Type B pancreatic cell (in vitro differentiated cells): ENCODE data around the gene ADAMTS20. TPM values are rescaled to one million over a fixed set of nuclear protein-coding genes. Genes with fewer than 3 reads are reported as not detected.
"Not testable (repeated sequence)": the region's sequence is repeated elsewhere in the genome, so short reads cannot be mapped to it uniquely, and the experiment has no call there.

Source experiments
- DNase-seq: peaks from one replicate; pipeline ENCODE4 v3.0.0; 2021; ENCODE audit warnings: mixed read lengths; ENCODE audit not compliant: unreplicated experiment; ENCODE audit errors: extremely low spot score
- H3K27ac Mint-ChIP-seq: 2 replicates; pipeline ENCODE4 v1.8.0; 2021; ENCODE audit warnings: mild to moderate bottlenecking, mixed read lengths
- H3K27me3 Mint-ChIP-seq: 2 replicates; pipeline ENCODE4 v1.8.0; 2021; ENCODE audit warnings: mixed read lengths
- H3K36me3 Mint-ChIP-seq: 2 replicates; pipeline ENCODE4 v1.8.0; 2021; ENCODE audit warnings: mixed read lengths
- H3K4me1 Mint-ChIP-seq: one replicate; pipeline ENCODE4 v1.8.0; 2021; ENCODE audit warnings: mixed read lengths; ENCODE audit not compliant: unreplicated experiment
- H3K4me3 Mint-ChIP-seq: 2 replicates; pipeline ENCODE4 v1.8.0; 2021; ENCODE audit warnings: mild to moderate bottlenecking, mixed read lengths
- H3K9me3 Mint-ChIP-seq: 2 replicates; pipeline ENCODE4 v1.8.0; 2021; ENCODE audit warnings: mixed read lengths
- total RNA-seq: library from RNA; stranded (reverse); gene quantifications from 2 replicates; pipeline ENCODE4 v1.2.1, GENCODE V29; 2021; ENCODE audit warnings: low replicate concordance
- TF ChIP-seq, protein P1 (sequence below): fragments of 200-600 bp; sonication (generic); conservative IDR thresholded peaks from 2 replicates; pipeline ENCODE4 v1.5.0; 2021; ENCODE audit warnings: antibody characterized with exemption, mild to moderate bottlenecking

Gene ADAMTS20
- total RNA-seq, 1 donor from 2014 or later, result 3.1 TPM

DNA sequence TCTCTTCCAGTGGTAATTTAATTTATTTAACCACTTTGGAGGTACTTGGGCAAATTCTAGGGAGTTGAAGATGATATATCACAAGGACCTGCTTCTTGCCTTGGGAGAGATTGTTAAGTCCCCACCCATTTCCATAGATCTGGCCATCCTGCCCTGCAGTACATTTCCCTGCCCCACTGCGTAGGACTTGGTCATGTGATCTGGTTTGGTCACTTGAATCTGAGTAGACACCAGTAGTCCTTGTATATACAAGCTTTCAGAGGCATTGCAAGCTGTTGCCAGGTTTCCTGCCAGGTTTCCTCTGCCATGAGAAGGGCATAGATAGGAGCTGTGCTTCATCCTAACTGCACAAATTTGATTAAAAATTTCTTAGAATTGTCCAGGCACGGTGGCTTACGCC is 200.0 kb downstream of the ADAMTS20 start:
- Mint-ChIP-seq H3K4me3 (no peak overlapping the region), H3K4me1 (peaks cover 7% of the 10 kb centered on the region)
- TF ChIP-seq, protein P1, sequence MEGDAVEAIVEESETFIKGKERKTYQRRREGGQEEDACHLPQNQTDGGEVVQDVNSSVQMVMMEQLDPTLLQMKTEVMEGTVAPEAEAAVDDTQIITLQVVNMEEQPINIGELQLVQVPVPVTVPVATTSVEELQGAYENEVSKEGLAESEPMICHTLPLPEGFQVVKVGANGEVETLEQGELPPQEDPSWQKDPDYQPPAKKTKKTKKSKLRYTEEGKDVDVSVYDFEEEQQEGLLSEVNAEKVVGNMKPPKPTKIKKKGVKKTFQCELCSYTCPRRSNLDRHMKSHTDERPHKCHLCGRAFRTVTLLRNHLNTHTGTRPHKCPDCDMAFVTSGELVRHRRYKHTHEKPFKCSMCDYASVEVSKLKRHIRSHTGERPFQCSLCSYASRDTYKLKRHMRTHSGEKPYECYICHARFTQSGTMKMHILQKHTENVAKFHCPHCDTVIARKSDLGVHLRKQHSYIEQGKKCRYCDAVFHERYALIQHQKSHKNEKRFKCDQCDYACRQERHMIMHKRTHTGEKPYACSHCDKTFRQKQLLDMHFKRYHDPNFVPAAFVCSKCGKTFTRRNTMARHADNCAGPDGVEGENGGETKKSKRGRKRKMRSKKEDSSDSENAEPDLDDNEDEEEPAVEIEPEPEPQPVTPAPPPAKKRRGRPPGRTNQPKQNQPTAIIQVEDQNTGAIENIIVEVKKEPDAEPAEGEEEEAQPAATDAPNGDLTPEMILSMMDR, result no peak

DNA sequence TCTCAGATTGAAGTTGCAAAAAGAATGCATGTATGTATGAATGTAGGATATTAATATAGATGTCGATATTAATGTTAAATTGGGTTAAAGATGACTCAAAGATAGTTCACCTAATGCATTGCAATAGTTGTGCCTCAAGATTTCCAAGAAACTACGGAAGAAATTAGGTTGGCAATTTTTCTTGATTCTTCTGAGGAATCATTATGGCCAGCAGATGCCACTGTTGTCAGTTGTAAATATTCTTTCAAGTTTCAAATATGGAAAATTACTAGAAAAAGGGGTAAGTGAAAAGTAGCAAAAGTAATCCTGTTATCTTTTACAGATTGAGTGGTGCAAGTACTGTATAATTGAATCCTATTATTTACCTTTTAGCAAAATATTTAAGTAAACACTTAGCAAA is 202.1 kb downstream of the ADAMTS20 start:
- Mint-ChIP-seq H3K9me3 (peaks cover 9% of the 10 kb centered on the region), H3K27me3 (peaks cover 2% of the 10 kb centered on the region), H3K4me1 (peaks cover 8% of the 10 kb centered on the region), H3K36me3 (no peaks in the 10 kb centered on the region), H3K4me3 (no peak overlapping the region), H3K27ac (no peak overlapping the region)
- no peak for DNase-seq
- TF ChIP-seq, protein P1, result peak; percentile 58

More for the DNA sequence above, 200.0 kb downstream of the ADAMTS20 start:
- DNase-seq, result no peak
- peaks cover 2% of the 10 kb centered on the region for H3K27me3 Mint-ChIP-seq
- peaks cover 2% of the 10 kb centered on the region for H3K9me3 Mint-ChIP-seq
- no peak overlapping the region for H3K27ac Mint-ChIP-seq
- H3K36me3 Mint-ChIP-seq, result no peaks in the 10 kb centered on the region

DNA sequence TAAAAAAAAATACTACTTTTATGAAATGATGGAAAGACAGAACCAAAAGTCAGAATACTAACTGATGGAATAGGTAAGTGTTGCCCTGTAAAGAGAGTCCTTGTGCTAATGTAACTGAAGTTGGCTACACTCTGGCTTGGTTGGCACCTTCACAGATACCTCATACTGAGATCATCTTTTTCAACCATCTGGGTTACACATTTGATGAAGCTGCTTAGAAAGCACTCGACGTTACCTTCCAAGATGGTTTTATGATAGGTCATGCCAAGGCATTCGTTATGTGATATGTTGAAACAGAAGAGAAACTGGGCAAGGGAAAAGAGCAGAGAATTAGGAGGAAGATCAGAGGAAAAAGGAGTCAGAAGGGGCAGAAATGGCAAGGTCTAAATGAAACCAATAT is 203.8 kb downstream of the ADAMTS20 start:
- Mint-ChIP-seq H3K4me1 (peaks cover 8% of the 10 kb centered on the region), H3K27ac (no peak overlapping the region)
- DNase-seq, result no peak

DNA sequence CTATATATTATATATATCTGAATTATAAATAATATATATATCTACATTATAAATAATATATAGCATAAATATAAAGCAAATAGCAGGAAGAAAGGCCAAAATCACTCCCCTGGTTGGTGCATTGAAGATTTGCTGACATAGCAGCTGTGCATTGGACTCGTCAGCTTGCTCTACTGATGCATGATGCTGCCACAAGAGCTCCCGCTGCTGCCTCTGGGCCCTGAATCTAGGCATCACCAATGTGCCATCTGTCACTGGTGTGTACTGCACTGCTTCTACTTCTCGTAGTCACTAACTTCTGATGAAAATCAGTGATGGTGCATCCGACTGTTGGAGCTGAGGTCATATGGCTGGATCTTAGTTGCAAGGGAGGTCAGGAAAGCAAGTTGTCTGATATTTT is 205.0 kb downstream of the ADAMTS20 start:
- H3K27me3 Mint-ChIP-seq, result peaks cover 2% of the 10 kb centered on the region
- peaks cover 8% of the 10 kb centered on the region for H3K4me1 Mint-ChIP-seq
- no peaks in the 10 kb centered on the region for H3K36me3 Mint-ChIP-seq
- no peak for DNase-seq
- H3K27ac Mint-ChIP-seq, result no peak overlapping the region
- TF ChIP-seq, protein P1, result no peak
- peaks cover 9% of the 10 kb centered on the region for H3K9me3 Mint-ChIP-seq
- no peak overlapping the region for H3K4me3 Mint-ChIP-seq

More for the DNA sequence above, 203.8 kb downstream of the ADAMTS20 start:
- Mint-ChIP-seq H3K4me3 (no peak overlapping the region), H3K9me3 (peaks cover 9% of the 10 kb centered on the region), H3K27me3 (peaks cover 2% of the 10 kb centered on the region), H3K36me3 (no peaks in the 10 kb centered on the region)
- TF ChIP-seq, protein P1, result no peak

DNA sequence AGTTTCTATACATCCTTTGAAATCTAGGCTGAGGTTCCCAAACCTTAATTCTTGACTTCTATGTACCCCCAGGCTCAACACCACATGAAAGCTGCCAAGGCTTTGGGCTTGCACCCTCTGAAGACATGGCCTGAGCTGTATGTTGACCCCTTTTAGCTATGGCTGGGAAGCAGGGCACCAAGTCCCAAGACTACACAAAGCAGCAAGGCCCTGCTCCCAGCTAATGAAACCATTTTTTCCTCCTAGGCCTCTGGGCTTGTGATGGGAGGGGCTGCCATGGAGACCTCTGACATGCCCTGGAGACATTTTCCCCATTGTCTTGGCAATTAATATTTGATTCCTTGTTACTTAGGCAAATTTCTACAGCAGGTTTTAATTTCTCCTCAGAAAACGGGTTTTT is 207.0 kb downstream of the ADAMTS20 start:
- H3K36me3 Mint-ChIP-seq, result no peaks in the 10 kb centered on the region
- no peak overlapping the region for H3K27ac Mint-ChIP-seq

DNA sequence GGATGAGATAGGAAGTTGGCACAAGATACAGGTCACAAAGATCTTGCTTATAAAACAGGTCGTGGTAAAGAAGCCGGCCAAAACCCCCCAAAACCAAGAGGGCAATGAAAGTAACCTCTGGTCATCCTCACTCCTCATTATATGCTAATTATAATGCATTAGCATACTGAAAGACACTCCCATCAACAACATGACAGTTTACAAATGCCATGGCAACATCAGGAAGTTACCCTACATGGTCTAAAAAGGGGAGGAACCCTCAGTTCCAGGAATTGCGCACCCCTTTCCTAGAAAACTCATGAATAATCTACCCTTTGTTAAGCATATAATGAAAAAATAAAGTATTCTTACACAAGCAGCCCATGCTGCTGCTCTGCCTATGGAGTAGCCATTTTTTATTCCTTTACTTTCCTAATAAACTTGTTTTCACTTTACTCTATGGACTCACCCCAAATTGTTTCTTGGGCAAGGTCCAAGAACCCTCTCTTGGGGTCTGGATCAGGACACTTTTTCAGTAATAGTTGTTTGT is 210.2 kb downstream of the ADAMTS20 start:
- H3K4me1 Mint-ChIP-seq, result peaks cover 19% of the 10 kb centered on the region
- H3K27me3 Mint-ChIP-seq, H3K4me3 Mint-ChIP-seq, DNase-seq, H3K36me3 Mint-ChIP-seq, H3K27ac Mint-ChIP-seq, H3K9me3 Mint-ChIP-seq: not testable (repeated sequence)

More for the DNA sequence above, 207.0 kb downstream of the ADAMTS20 start:
- Mint-ChIP-seq H3K4me3 (no peak overlapping the region), H3K9me3 (peaks cover 9% of the 10 kb centered on the region), H3K27me3 (peaks cover 2% of the 10 kb centered on the region), H3K4me1 (peaks cover 8% of the 10 kb centered on the region)
- no peak for DNase-seq
- TF ChIP-seq, protein P1, result no peak
